GM23248 (cell line): ENCODE results near the gene CD3D.

ENCODE experiments used
- EZH2 ChIP-seq: fragments of 200-600 bp; sonication (generic); IDR thresholded peaks from 2 replicates; pipeline ENCODE4 v1.6.1; 2018; ENCODE audit warnings: antibody characterized with exemption, mild to moderate bottlenecking; ENCODE audit not compliant: insufficient read depth, poor library complexity, severe bottlenecking
- EZH2phosphoT487 ChIP-seq: fragments of 200-600 bp; sonication (generic); IDR thresholded peaks from 2 replicates; pipeline ENCODE4 v1.6.1; 2018; ENCODE audit warnings: antibody characterized with exemption, moderate library complexity, mild to moderate bottlenecking, low read depth; ENCODE audit not compliant: insufficient read depth

DNA sequence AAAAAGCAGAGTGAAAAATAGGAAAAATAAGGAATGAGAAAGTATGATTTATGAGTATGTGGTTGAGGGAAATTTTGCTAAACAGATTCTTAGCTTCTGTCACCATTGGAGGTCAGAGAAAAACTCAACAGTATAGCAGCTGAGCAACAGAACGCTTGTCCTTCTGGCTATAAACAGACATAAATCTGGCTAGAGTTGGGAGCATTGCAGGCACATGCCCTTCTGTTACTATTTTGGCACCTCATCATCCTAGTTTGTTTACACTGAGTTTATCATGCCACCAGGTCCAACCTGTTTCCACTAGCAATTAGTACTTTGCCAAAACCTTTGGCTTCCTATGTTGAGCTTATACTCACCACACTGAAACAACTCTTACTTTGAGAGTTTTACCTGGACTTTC, 23.8 kb upstream of the CD3D start:
- TF ChIP-seq EZH2phosphoT487: no peak
- TF ChIP-seq EZH2: no peak
